HG03521 (cell line): ENCODE measurements around the gene ABLIM1.

Experiments
- ATAC-seq: cut with Tn5 transposase; IDR thresholded peaks from one replicate; pipeline ENCODE4 v1.9.1; 2021; ENCODE audit warnings: mild to moderate bottlenecking, moderate library complexity; ENCODE audit not compliant: unreplicated experiment

Gene ABLIM1

GRCh38 chr10:114397651-114398145 lies 260.4 kb downstream of the ABLIM1 start:
- no peak for ATAC-seq

- ATAC-seq = no peak
These were observed 261.6 kb downstream of the ABLIM1 start for GRCh38 chr10:114396464-114396863.

GRCh38 chr10:114395366-114396022 lies 262.6 kb downstream of the ABLIM1 start:
- no peak for ATAC-seq

GRCh38 chr10:114394531-114394930 lies 263.5 kb downstream of the ABLIM1 start:
- no peak for ATAC-seq

GRCh38 chr10:114393886-114394285 lies 264.2 kb downstream of the ABLIM1 start:
- ATAC-seq = no peak

GRCh38 chr10:114393482-114393881 lies 264.6 kb downstream of the ABLIM1 start:
- ATAC-seq = no peak

GRCh38 chr10:114392112-114392835 lies 265.8 kb downstream of the ABLIM1 start:
- ATAC-seq = no peak

- ATAC-seq = no peak
These were observed 266.5 kb downstream of the ABLIM1 start for GRCh38 chr10:114391599-114391998.

- no peak for ATAC-seq
These were observed 268.6 kb downstream of the ABLIM1 start for GRCh38 chr10:114389426-114389825.

GRCh38 chr10:114388275-114388674 lies 269.8 kb downstream of the ABLIM1 start:
- ATAC-seq = peak; percentile 72

- ATAC-seq = no peak
These were observed 270.3 kb downstream of the ABLIM1 start for GRCh38 chr10:114387784-114388183.

- no peak for ATAC-seq
These were observed 271.6 kb downstream of the ABLIM1 start for GRCh38 chr10:114386452-114386851.

GRCh38 chr10:114385557-114385956 lies 272.5 kb downstream of the ABLIM1 start:
- no peak for ATAC-seq

- no peak for ATAC-seq
These were observed 273.5 kb downstream of the ABLIM1 start for GRCh38 chr10:114384601-114385000.

GRCh38 chr10:114384181-114384580 lies 273.9 kb downstream of the ABLIM1 start:
- ATAC-seq = no peak
